Activated effector memory CD4-positive, alpha-beta T cell treated with anti-CD3 and anti-CD28 coated beads, Interleukin-2, amount 50 U/mL, for 16 hours (primary cell): ENCODE results near the gene SNX4.
"Not testable (repeated sequence)": the region's sequence is repeated elsewhere in the genome, so short reads cannot be mapped to it uniquely, and the experiment has no call there.

Source experiments
- DNase-seq: peaks from one replicate; pipeline ENCODE4 v3.0.0-alpha.2; 2020

The SNX4 gene

DNA sequence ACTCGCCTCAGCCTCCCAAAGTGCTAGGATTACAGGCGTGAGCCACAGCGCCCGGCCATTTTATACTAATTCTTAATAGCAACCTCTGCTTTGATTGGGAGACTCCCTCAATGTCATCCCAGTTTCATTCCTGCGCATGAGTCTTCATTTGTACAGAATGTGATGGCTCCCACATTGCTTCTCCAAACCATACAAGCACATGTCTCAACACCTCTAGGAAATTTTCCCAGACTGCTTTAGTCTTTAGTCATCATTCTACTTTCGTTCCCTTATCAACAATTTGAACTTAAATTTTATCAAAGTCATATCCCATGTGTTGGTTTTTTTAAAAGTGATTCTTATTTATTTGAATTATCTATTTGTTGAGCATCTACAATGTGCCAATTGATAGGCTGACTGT is 58.1 kb downstream of the SNX4 start:
- no peak for DNase-seq

- no peak for DNase-seq
Observed at GRCh38 chr3:125460233-125460632, 59.8 kb downstream of the SNX4 start.

DNA sequence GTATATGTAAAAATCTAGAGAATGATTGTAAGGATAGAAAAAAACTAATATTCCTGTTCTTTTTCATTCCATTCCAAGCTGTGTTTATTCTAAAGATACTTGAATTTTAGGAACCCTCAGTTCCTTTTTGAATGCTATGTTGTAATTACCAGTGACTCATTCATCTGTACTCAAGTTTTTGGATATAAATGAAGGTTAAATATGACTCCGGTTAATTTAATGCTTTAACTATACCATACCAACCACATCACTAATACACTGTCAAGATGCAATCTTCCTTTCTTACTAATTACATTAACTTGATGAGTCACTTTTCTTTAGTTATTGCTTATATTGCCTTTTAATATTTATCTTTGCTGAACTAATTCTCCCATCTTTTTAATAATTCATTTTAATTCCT is 76.1 kb downstream of the SNX4 start:
- DNase-seq = no peak

GRCh38 chr3:125442506-125442905 is 77.5 kb downstream of the SNX4 start:
- no peak for DNase-seq

GRCh38 chr3:125440970-125441369 is 79.0 kb downstream of the SNX4 start:
- no peak for DNase-seq

DNA sequence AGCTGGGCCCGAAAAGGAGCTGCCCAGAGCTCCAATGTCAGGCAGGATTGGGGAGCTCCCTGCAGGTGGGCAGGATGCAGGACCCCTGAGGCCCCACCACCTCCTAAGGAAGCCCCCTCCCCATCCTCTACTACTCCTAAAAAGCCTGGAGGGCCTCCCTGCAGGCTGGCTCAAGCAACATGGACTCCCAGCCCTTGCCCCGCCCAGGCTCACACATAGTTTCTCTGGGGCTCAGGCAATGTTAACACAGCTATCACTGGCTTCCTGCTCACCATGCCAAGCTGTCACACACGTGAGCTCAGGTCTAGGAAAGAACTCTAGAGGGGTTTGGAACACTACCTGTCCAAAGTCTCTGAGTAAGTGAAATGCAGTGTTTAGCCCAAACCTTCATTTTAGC is 79.4 kb downstream of the SNX4 start:
- no peak for DNase-seq

DNA sequence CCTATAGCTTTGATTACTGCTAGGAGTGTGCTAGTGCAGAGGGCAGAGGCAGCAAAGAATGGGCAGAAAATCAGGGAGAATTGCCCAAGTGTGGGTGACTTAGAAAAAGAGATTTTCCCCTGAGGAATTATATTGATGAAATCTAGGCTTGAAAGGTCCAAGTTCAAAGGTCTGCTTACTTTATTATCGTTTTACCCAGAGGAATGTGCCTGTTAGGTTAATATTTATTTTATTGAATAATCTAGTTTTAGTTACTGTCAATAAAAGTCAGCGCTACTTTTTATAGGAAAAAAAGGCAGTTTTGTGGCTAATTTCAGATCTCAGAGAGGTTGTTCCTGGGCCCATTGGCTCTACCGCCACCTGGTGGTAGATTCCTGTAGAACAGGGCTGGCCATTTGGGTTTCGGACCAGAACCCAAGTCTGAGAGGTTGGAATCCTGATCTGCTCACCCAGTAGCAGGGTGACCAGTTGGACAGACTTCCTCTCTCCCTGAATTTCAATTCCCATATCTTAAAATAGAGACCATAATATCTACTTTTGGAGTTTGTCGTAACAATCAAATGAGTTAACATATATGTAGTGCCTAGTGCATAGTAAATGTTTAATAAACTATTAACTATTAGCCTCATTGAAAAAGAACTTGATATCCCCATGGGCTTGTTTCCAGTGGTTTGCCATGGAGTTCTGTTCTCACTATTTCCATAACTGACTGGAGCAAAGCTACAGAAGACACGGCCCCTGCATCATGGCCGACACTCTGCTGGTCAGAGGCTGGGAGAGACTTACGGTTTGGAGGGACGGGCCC is 82.2 kb downstream of the SNX4 start:
- DNase-seq = peak; percentile 84

GRCh38 chr3:125436921-125437320 is 83.1 kb downstream of the SNX4 start:
- DNase-seq = no peak

- no peak for DNase-seq
Observed at GRCh38 chr3:125435231-125435630, 84.8 kb downstream of the SNX4 start.

GRCh38 chr3:125434582-125435011 is 85.4 kb downstream of the SNX4 start:
- DNase-seq = no peak

DNA sequence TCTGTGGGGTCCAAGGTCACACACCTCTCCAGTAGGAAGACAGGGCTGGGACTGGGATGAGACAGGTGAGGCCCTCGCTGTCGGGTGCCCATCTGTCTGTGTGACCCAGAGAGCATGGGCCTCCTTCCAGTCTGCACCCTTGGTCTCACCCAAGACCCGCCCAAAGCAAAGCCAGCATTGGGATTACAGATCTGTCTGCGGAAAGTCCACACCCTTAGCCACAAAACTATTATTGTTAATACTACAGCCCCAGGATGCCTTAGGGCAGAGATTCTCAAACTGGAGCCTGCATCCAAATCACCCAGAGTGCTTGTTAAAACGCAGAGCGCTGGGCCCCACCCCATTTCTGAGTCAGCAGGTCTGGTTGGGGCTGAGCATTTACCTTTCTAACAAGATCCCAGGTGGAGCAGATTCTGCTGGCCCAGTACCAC is 86.4 kb downstream of the SNX4 start:
- no peak for DNase-seq

GRCh38 chr3:125433091-125433534 is 86.9 kb downstream of the SNX4 start:
- no peak for DNase-seq

- DNase-seq = no peak
Observed at GRCh38 chr3:125431912-125432790, 87.9 kb downstream of the SNX4 start.

- no peak for DNase-seq
Observed at GRCh38 chr3:125431391-125431790, 88.6 kb downstream of the SNX4 start.

DNA sequence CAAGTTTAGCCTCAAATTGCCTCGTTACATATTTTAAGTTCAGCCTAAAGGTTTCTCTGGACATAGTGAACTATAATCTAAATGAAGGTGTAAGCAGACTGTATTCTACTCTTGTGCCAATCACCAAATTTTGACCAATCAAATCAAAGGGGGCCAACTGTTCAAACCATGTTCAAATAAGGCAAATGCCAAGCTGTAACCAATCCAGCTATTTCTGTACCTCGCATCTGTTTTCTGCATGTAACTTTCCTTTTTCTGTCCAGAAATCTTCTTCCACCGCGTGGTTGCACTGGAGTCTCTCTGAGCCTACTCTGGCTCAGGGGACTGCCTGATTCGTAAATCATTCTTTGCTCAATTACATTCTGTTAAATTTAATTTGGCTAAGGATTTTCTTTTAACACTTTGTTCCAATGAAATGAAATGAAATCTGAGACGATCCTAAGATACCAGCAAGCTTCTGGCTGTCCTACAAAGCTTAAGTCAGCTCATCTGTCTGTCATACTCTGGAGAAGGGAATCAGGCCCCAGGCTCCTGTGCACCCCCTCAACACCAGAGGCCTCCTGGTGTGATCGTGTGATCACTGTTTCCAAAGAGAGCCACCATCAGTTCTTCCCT is 91.7 kb downstream of the SNX4 start:
- DNase-seq = no peak

GRCh38 chr3:125418306-125418705 is 101.7 kb downstream of the SNX4 start:
- DNase-seq = no peak

DNA sequence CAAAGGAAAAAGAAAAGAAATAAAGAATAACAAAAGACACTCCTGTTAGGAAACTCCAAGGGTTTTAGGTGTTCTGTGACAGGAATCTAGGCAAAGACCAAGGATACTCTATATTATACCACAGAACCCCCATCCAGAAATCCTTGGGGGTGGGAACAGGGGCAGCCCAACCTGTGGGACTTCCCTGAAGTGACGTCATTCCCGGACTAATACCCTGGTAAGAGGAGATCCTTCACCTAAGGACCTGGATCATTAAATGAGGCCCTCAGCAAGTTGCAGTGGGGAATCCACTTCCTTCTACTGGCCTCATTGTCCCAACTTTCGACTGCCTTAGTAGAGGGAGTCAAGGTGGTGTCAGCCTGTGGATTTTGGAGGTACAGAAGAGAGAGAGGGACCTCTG is 103.8 kb downstream of the SNX4 start:
- DNase-seq = no peak

GRCh38 chr3:125414669-125415068 is 105.3 kb downstream of the SNX4 start:
- DNase-seq = no peak

GRCh38 chr3:125410922-125411321 is 109.1 kb downstream of the SNX4 start:
- no peak for DNase-seq

- DNase-seq = no peak
Observed at GRCh38 chr3:125406070-125406469, 113.9 kb downstream of the SNX4 start.

GRCh38 chr3:125405515-125405914 is 114.5 kb downstream of the SNX4 start:
- not testable (repeated sequence) for DNase-seq

DNA sequence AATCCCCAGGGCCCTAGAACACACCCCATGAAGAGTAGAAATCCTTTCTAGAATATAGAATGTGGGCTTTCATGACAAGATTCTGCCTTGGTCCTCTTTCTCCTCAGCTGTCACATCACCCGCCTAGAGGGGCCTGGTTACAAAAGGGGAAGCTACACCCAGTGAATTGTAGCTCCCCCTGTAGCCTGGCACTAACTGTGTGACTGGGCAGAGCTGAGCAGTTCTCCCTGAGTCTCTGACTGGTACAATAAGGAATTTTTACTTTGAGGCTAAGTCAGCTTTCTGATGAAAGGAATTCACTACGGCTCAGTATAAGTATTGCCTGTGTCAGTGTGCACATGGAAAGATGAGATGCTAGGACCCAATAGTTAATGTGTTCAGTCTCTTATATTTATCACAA is 116.2 kb downstream of the SNX4 start:
- no peak for DNase-seq

DNA sequence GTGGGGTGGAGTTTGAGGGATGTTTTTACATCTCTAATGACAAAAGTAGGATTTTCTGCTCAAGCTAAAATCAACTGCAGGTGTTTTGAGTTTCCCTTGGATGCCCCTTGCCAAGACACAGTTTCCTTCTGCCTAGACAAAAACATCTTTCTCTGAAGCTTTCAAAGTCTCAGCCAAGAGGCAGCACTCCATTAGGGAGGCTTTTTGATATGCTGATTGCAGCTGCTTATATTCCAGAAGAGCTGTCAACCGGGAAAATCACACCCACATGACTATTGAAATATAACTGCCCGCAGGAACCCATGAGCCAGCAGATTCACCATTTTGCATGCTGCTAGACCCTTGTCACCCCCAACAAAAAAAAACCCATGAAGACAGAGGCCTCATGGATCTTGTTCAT is 117.4 kb downstream of the SNX4 start:
- no peak for DNase-seq

GRCh38 chr3:125401402-125401801 is 118.6 kb downstream of the SNX4 start:
- DNase-seq = no peak
